IMR-90 (cell line): Measurements from ENCODE around the gene CCDC146. TPM values are rescaled to one million over a fixed set of nuclear protein-coding genes. Genes with fewer than 3 reads are reported as not detected.
A peak's percentile ranks its signal among the peaks of the same experiment; 100 is the strongest.

Source experiments
- ATAC-seq: fragments of 200-7000 bp; cut with Tn5 transposase; 2 replicates; pipeline ENCODE4 v1.9.1; 2020; ENCODE audit warnings: low read depth, mild to moderate bottlenecking, moderate library complexity
- BruUV-seq: library from RNA; stranded (reverse); fragments of 400-500 nt; replicated peaks from 2 replicates; lab custom pipeline; 2021; lab: Mats Ljungman, UMichigan
- CTCF ChIA-PET: fragments of 300-600 bp; formaldehyde crosslinking; extraction: SDS; loops from one replicate; lab custom pipeline; 2021; ENCODE audit warnings: antibody characterized with exemption; lab: Yijun Ruan, JAX
- POLR2A ChIA-PET: fragments of 300-600 bp; sonication (Branson Sonifier 250); formaldehyde crosslinking; loops from one replicate; lab custom pipeline; 2022; ENCODE audit warnings: antibody characterized with exemption; ENCODE audit not compliant: unreplicated experiment; lab: Charles Lee
- DNase-seq: peaks from one replicate; pipeline ENCODE4 v3.0.0; 2013
- H2AFZ ChIP-seq: replicated peaks from 2 replicates; pipeline ENCODE3; 2013; ENCODE audit warnings: low read length, mild to moderate bottlenecking; ENCODE audit not compliant: poor library complexity
- H2AK5ac ChIP-seq: 2 replicates; pipeline ENCODE4 v1.6.1; 2013; ENCODE audit warnings: low read depth, low read length, inconsistent platforms
- H2AK9ac ChIP-seq: replicated peaks from 2 replicates; pipeline ENCODE3; 2013; ENCODE audit warnings: mild to moderate bottlenecking, low read depth, low read length, moderate library complexity; ENCODE audit not compliant: poor library complexity
- H2BK120ac ChIP-seq: 2 replicates; pipeline ENCODE4 v1.6.1; 2013; ENCODE audit warnings: low read depth, low read length, inconsistent platforms
- H2BK15ac ChIP-seq: 3 replicates; pipeline ENCODE4 v1.6.1; 2013; ENCODE audit warnings: low read depth, low read length, inconsistent platforms
- H2BK20ac ChIP-seq: 2 replicates; pipeline ENCODE4 v1.6.1; 2013; ENCODE audit warnings: low read depth, mild to moderate bottlenecking, inconsistent platforms, low read length, moderate library complexity
- H2BK5ac ChIP-seq: 2 replicates; pipeline ENCODE4 v1.6.1; 2013; ENCODE audit warnings: mild to moderate bottlenecking, low read depth, low read length, inconsistent platforms; ENCODE audit not compliant: poor library complexity, severe bottlenecking
- H3K14ac ChIP-seq: replicated peaks from 2 replicates; pipeline ENCODE4 v1.6.1; 2013; ENCODE audit warnings: low read depth, low read length, inconsistent platforms
- H3K18ac ChIP-seq: 2 replicates; pipeline ENCODE4 v1.6.1; 2013; ENCODE audit warnings: low read depth, low read length, control low read depth
- H3K23ac ChIP-seq: 2 replicates; pipeline ENCODE4 v1.6.1; 2013; ENCODE audit warnings: low read depth, low read length, inconsistent platforms
- H3K27ac ChIP-seq: 2 replicates; pipeline ENCODE4 v1.5.1; 2013; ENCODE audit warnings: mild to moderate bottlenecking, control low read depth, low read length; ENCODE audit not compliant: insufficient read depth
- H3K27me3 ChIP-seq: 2 replicates; pipeline ENCODE4 v1.6.1; 2013; ENCODE audit warnings: low read length; ENCODE audit not compliant: control insufficient read depth, insufficient read depth
- H3K36me3 ChIP-seq: 2 replicates; pipeline ENCODE4 v1.6.1; 2013; ENCODE audit warnings: low read length, mixed read lengths; ENCODE audit not compliant: control insufficient read depth, insufficient read depth
- H3K4ac ChIP-seq: 2 replicates; pipeline ENCODE4 v1.6.1; 2013; ENCODE audit warnings: low read depth, low read length, inconsistent platforms
- H3K4me1 ChIP-seq: 2 replicates; pipeline ENCODE4 v1.6.1; 2013; ENCODE audit warnings: low read length, mixed read lengths; ENCODE audit not compliant: control insufficient read depth, insufficient read depth
- H3K4me2 ChIP-seq: 2 replicates; pipeline ENCODE4 v1.6.1; 2013; ENCODE audit warnings: low read depth, mild to moderate bottlenecking, control low read depth, low read length, moderate library complexity
- H3K4me3 ChIP-seq: 2 replicates; pipeline ENCODE4 v1.5.1; 2013; ENCODE audit warnings: low read depth, mild to moderate bottlenecking, control low read depth, low read length, moderate library complexity; ENCODE audit not compliant: insufficient read depth
- H3K56ac ChIP-seq: 2 replicates; pipeline ENCODE4 v1.6.1; 2013; ENCODE audit warnings: low read length, inconsistent platforms; ENCODE audit not compliant: insufficient read depth; ENCODE audit errors: extremely low read depth
- H3K79me1 ChIP-seq, 2 experiments: 2 replicates each; pipeline ENCODE4 v1.6.1; 2013; ENCODE audit warnings: low read length in 2 of 2, inconsistent platforms in 1 of 2, low read depth in 1 of 2
- H3K9ac ChIP-seq: 2 replicates; pipeline ENCODE4 v1.6.1; 2013; ENCODE audit warnings: low read depth, low read length, control low read depth
- H3K9me1 ChIP-seq: 2 replicates; pipeline ENCODE4 v1.6.1; 2013; ENCODE audit warnings: low read length, inconsistent platforms; ENCODE audit not compliant: insufficient read depth
- H3K9me3 ChIP-seq: 2 replicates; pipeline ENCODE4 v1.6.1; 2013; ENCODE audit warnings: low read length; ENCODE audit not compliant: control insufficient read depth, insufficient read depth
- H4K20me1 ChIP-seq: 2 replicates; pipeline ENCODE4 v1.6.1; 2013; ENCODE audit warnings: low read length, inconsistent platforms; ENCODE audit not compliant: insufficient read depth
- H4K5ac ChIP-seq: 2 replicates; pipeline ENCODE4 v1.6.1; 2013; ENCODE audit warnings: mild to moderate bottlenecking, low read depth, low read length, control low read depth
- H4K8ac ChIP-seq, 2 experiments: 2 replicates each; pipeline ENCODE4 v1.6.1; 2013; ENCODE audit warnings: low read depth in 2 of 2, low read length in 2 of 2, control low read depth in 1 of 2, inconsistent platforms in 1 of 2
- H4K91ac ChIP-seq: 2 replicates; pipeline ENCODE4 v1.6.1; 2013; ENCODE audit warnings: low read depth, low read length, inconsistent platforms; ENCODE audit not compliant: insufficient read depth
- POLR2A ChIP-seq: IDR thresholded peaks from 2 replicates; pipeline ENCODE4 v1.6.1; 2012; ENCODE audit warnings: mild to moderate bottlenecking, low read depth, low read length
- WGBS, 2 experiments: methylation state at CpG; one replicate each; pipeline versions ENCODE4 v1.1.5 to v1.1.7; 2013; ENCODE audit warnings: missing lambda C conversion rate in 2 of 2; ENCODE audit not compliant: insufficient read length in 1 of 2; ENCODE audit errors: extremely low coverage in 2 of 2; 5-methylcytosine and 5-hydroxymethylcytosine counted together
- dilution Hi-C: fragments of 300-500 bp; cut with HindIII; formaldehyde crosslinking; loops from one replicate; pipeline ENCODE4 v1.14.3; 2018; ENCODE audit warnings: low sequenced_read_pairs; ENCODE audit not compliant: unreplicated experiment
- in situ Hi-C: fragments of 300-500 bp; cut with MboI; formaldehyde crosslinking; loops from 3 replicates; pipeline ENCODE4 v1.14.3; 2019; ENCODE audit warnings: low sequenced_read_pairs, inconsistent platforms, mixed read lengths
- intact Hi-C: fragments of 100-400 bp; cut with micrococcal nuclease; formaldehyde crosslinking; loops from 2 replicates; pipeline ENCODE4 v1.10.0; 2022
- polyA plus RNA-seq, 3 experiments: library from polyadenylated mRNA; depleted of rRNA; stranded (reverse); fragments of >200 nt; gene quantifications; 2 replicates each; pipeline ENCODE4 v1.2.3, GENCODE V29; 2012; ENCODE audit warnings: low replicate concordance in 1 of 3
- total RNA-seq: library from RNA; depleted of rRNA; stranded (reverse); fragments of >200 nt; gene quantifications from 2 replicates; pipeline ENCODE4 v1.2.3, GENCODE V29; 2012
- TF ChIP-seq, protein P1 (sequence below): fragments of 150-350 bp; IDR thresholded peaks from 2 replicates; pipeline ENCODE4 v1.6.1; 2017; ENCODE audit warnings: mild to moderate bottlenecking, antibody characterized with exemption, low read length, low read depth

Gene CCDC146
- total and polyA plus RNA-seq, 2 of the 4 experiments (the other 2 are of a cell fraction), result 0.54 to 1.7 TPM

DNA sequence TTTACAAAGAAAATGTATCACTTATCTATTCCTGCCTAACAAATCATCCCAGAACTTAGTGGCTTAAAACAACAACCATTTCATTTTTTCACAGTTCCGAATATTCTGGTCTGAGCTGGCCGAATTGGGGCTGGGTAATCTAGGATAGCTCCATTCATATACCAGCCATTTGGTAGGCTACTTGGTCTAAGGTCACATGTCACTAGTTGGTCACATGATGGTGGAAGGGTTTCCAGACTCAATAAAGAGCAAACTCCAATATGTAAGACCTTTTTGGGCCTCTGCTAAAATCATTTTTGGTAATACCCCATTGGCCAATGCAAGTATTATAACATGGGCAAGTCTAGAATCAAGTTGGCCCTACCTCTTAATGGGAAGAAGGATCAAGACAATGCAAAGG lies 132.5 kb downstream of the CCDC146 start:
- Histone ChIP-seq H3K36me3 (no peaks in the 10 kb centered on the region), H3K56ac (peak overlapping the region; percentile 57; the same call in 1 of the 2 replicates), H4K91ac (peak overlapping the region; percentile 83), H2BK20ac (peak overlapping the region; percentile 96), H3K27me3 (no peaks in the 10 kb centered on the region), H3K14ac (peak overlapping the region; percentile 76), H4K8ac (peak overlapping the region; percentile 22 to 90; a peak in 3 of 4 replicates), H2BK5ac (peak overlapping the region; percentile 93), H2AK9ac (peak overlapping the region; percentile 38), H3K4me3 (no peak overlapping the region), H3K79me1 (no peaks in the 10 kb centered on the region), H3K27ac (peak overlapping the region; percentile 96), H3K18ac (peak overlapping the region; percentile 98), H4K20me1 (no peaks in the 10 kb centered on the region), H3K4me2 (peak overlapping the region; percentile 48), H2BK120ac (peak overlapping the region; percentile 92), H4K5ac (peak overlapping the region; percentile 99), H3K4ac (peak overlapping the region; percentile 82), H2AFZ (no peak overlapping the region), H3K9me1 (peaks cover 17% of the 10 kb centered on the region), H3K23ac (peak overlapping the region; percentile 47), H3K9me3 (no peaks in the 10 kb centered on the region), H3K9ac (peak overlapping the region; percentile 18; the same call in 1 of the 2 replicates), H3K4me1 (peaks cover 34% of the 10 kb centered on the region), H2AK5ac (peak overlapping the region; percentile 89), H2BK15ac (peak overlapping the region; percentile 85)
- in situ Hi-C loops (no loop called here), dilution Hi-C loops (no loop called here), intact Hi-C loops (loop anchor here (10.0 kb wide), 1 partner anchor 290 kb away; no protein-coding TSS in a partner anchor)
- TF ChIP-seq, protein P1, sequence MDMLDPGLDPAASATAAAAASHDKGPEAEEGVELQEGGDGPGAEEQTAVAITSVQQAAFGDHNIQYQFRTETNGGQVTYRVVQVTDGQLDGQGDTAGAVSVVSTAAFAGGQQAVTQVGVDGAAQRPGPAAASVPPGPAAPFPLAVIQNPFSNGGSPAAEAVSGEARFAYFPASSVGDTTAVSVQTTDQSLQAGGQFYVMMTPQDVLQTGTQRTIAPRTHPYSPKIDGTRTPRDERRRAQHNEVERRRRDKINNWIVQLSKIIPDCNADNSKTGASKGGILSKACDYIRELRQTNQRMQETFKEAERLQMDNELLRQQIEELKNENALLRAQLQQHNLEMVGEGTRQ, result peak; percentile 65
- TF ChIP-seq POLR2A, result no peak
- ChIA-PET CTCF (interaction anchor here (0.6 kb wide), 1 partner anchor 52 kb away, joined by 3 read pairs; no protein-coding TSS in a partner anchor), POLR2A (no interaction called here)
- BruUV-seq, result no TSS peak
- ATAC-seq (no peak; the same call in 1 of the 2 replicates), DNase-seq (no peak)
- no CpG with 5 or more reads among the region's 2 CpGs for WGBS, 2 experiments
